NCI-H2227 treated with DMSO at 0.1 percent for 48 hours (cell line): ENCODE data around the gene SCYGR6.

Experiments
- DNase-seq: peaks from one replicate; lab custom pipeline; 2025; lab: John Stamatoyannopoulos, UW

Gene SCYGR6

GRCh38 chr2:227713291-227713690 is 11.3 kb downstream of the SCYGR6 start:
- no peak for DNase-seq

- DNase-seq, result no peak
These were observed 13.6 kb downstream of the SCYGR6 start for GRCh38 chr2:227710986-227711385.

GRCh38 chr2:227707390-227707789 is 17.2 kb downstream of the SCYGR6 start:
- DNase-seq, result no peak

GRCh38 chr2:227706859-227707258 is 17.7 kb downstream of the SCYGR6 start:
- DNase-seq, result no peak

DNA sequence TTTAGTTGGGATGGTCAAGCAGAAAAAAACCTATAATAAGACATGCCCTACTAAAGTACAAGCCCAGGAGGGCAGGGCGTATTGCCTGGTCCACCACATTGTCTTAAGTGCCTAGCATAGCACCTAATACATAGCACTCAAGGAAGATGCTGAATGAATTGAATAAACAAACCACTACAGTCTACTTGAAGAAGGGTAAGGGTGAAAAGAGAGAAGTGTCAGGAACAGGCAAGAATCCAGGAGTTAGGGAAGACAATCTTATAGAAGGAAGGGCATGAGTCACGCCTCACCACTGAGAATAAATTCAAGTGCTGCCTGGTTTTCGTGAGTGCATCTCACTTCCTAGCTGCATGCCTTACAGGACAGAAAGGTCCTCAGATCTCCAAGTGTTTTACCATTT is 20.6 kb downstream of the SCYGR6 start:
- no peak for DNase-seq

DNA sequence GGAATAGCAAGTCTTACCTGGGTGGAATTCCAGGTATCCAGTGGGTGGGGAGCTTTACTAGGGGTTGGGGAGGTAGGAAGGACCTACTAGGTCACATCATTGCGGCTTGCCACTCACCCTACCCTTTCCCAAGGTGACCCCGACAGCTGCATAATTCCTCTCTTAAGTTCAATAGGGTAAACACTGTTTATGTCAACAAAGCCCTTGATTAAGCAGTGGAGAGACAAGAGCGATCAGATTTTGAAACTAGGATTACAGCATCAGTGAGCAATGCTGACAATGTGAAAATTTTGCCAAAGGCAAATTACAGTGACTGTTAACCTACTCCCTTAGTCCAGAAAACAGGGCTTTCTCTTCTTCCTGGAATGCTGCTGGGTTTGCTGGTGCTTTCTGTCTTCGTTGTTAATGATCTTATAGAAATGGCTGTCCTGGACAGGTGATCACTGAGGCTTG is 21.3 kb downstream of the SCYGR6 start:
- DNase-seq, result no peak

DNA sequence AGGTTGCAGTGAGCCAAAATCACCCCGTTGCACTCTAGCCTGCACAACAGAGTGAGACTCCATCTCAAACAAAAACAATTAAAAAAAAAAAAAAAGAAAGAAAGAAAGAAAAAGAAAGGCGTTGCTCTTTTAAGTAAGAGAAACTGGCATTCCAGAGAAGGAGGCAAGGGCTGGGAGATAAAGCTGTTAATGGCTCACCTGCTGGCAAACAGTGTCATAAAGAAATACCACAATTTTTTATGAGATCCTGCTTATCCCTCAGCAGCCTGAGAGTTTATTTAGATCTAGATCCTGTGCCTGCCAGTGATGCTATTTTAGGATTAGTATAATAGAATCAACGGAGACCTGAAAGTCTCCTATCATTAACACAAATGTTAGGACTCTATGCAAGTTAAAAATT is 23.0 kb downstream of the SCYGR6 start:
- DNase-seq, result no peak

GRCh38 chr2:227696990-227697679 is 27.4 kb downstream of the SCYGR6 start:
- DNase-seq, result no peak

GRCh38 chr2:227687189-227687588 is 37.4 kb downstream of the SCYGR6 start:
- DNase-seq, result no peak

GRCh38 chr2:227684258-227684657 is 40.3 kb downstream of the SCYGR6 start:
- no peak for DNase-seq

DNA sequence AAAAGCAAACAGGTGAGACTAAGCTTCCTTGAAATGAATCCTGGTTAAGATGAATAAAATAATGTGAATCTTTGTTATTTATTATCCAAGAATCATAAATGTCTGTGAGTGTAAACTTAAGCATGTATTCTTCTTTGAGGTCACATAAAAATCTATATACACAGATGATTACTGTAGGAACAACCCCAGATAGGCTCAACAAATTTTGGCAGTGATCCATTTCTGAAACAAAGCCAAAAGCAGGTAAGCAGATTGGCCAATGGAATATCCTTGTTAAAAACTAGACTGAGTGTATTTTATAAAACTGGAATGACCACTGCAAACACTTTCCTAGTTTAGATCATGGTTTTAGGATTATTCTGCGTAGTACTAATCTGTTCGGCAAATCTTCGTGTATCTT is 46.6 kb downstream of the SCYGR6 start:
- no peak for DNase-seq

GRCh38 chr2:227674485-227674884 is 50.1 kb downstream of the SCYGR6 start:
- DNase-seq, result no peak
